HepG2 (cell line): Measurements from ENCODE around the gene NDUFAF8. TPM values are rescaled to one million over a fixed set of nuclear protein-coding genes. Genes with fewer than 3 reads are reported as not detected.
A peak's percentile ranks its signal among the peaks of the same experiment; 100 is the strongest.

Experiments
- ATAD3A ChIP-seq: sonication (generic); formaldehyde crosslinking; IDR thresholded peaks from 2 replicates; pipeline ENCODE4 v1.4.0; 2020; ENCODE audit warnings: missing genetic modification reagents
- BCLAF1 ChIP-seq: fragments of 450-650 bp; IDR thresholded peaks from 2 replicates; pipeline ENCODE4 v1.6.1; 2017; ENCODE audit warnings: mild to moderate bottlenecking
- CENPT ChIP-seq: sonication (generic); formaldehyde crosslinking; IDR thresholded peaks from 2 replicates; pipeline ENCODE4 v1.8.0; 2022; ENCODE audit warnings: low read depth, mild to moderate bottlenecking, moderate library complexity, missing genetic modification reagents
- FOXC1 ChIP-seq: sonication (generic); formaldehyde crosslinking; IDR thresholded peaks from 2 replicates; pipeline ENCODE4 v1.8.0; 2022; ENCODE audit warnings: mild to moderate bottlenecking, missing genetic modification reagents, borderline replicate concordance
- FOXP4 ChIP-seq: sonication (generic); formaldehyde crosslinking; IDR thresholded peaks from 2 replicates; pipeline ENCODE4 v1.4.0; 2020; ENCODE audit warnings: missing genetic modification reagents
- HMG20B ChIP-seq: conservative IDR thresholded peaks from 2 replicates; pipeline ENCODE4 v1.6.1; 2016; ENCODE audit warnings: missing genetic modification reagents, missing compliant biosample characterization
- HOXA7 ChIP-seq: sonication (generic); formaldehyde crosslinking; IDR thresholded peaks from 2 replicates; pipeline ENCODE4 v1.8.1; 2022; ENCODE audit warnings: mild to moderate bottlenecking, missing genetic modification reagents, moderate library complexity
- KDM4B ChIP-seq: sonication (generic); formaldehyde crosslinking; IDR thresholded peaks from 2 replicates; pipeline ENCODE4 v1.4.0; 2020; ENCODE audit warnings: missing genetic modification reagents
- ZBTB38 ChIP-seq: sonication (generic); formaldehyde crosslinking; IDR thresholded peaks from 2 replicates; pipeline ENCODE4 v1.5.1; 2020; ENCODE audit warnings: mild to moderate bottlenecking, missing genetic modification reagents
- ZBTB7B ChIP-seq: sonication (generic); formaldehyde crosslinking; IDR thresholded peaks from 2 replicates; pipeline ENCODE4 v1.4.0; 2020; ENCODE audit warnings: missing genetic modification reagents
- ZNF496 ChIP-seq: sonication (generic); formaldehyde crosslinking; IDR thresholded peaks from 2 replicates; pipeline ENCODE4 v1.8.1; 2023; ENCODE audit warnings: mild to moderate bottlenecking, moderate library complexity, missing genetic modification reagents; ENCODE audit not compliant: insufficient replicate concordance
- polyA plus RNA-seq, 8 experiments: library from polyadenylated mRNA; depleted of rRNA in 3 of 8; stranded (reverse) in 7 of 8; unstranded in 1 of 8; fragments of >200 nt; fragmentation: Illumina TruSeq in 4 of 8; extraction: Trizol in 4 of 8; gene quantifications; 2 replicates each; pipeline versions ENCODE4 v1.2.1 to v1.2.3, GENCODE V29; 2011 to 2016; ENCODE audit warnings: low read depth in 4 of 8, missing spikeins in 1 of 8, mixed read lengths in 1 of 8; ENCODE audit not compliant: insufficient read depth in 1 of 8
- total RNA-seq, 5 experiments: library from RNA; depleted of rRNA; stranded (reverse); fragments of >200 nt; fragmentation: Illumina TruSeq; extraction: Trizol; gene quantifications; 2 replicates each; pipeline ENCODE4 v1.2.3, GENCODE V29; 2016; ENCODE audit warnings: low read depth in 1 of 5
- TF ChIP-seq, protein P1 (sequence below): sonication (generic); formaldehyde crosslinking; IDR thresholded peaks from 2 replicates; pipeline ENCODE4 v1.8.0; 2022; ENCODE audit warnings: low read depth, missing genetic modification reagents
- TF ChIP-seq, protein P2 (sequence below): sonication (generic); formaldehyde crosslinking; IDR thresholded peaks from 2 replicates; pipeline ENCODE4 v1.5.1; 2020; ENCODE audit warnings: missing genetic modification reagents, mild to moderate bottlenecking, borderline replicate concordance
- TF ChIP-seq, protein P3 (sequence below): sonication (generic); formaldehyde crosslinking; IDR thresholded peaks from 2 replicates; pipeline ENCODE4 v1.5.0; 2020; ENCODE audit warnings: mild to moderate bottlenecking, missing genetic modification reagents
- TF ChIP-seq, protein P4 (sequence below): IDR thresholded peaks from 2 replicates; pipeline ENCODE4 v1.6.1; 2018; ENCODE audit warnings: missing genetic modification reagents, mild to moderate bottlenecking, missing compliant biosample characterization

Gene NDUFAF8
- total and polyA plus RNA-seq, 2 of the 13 experiments (the other 11 are each of a cell fraction or from before 2014, with no cell fraction given), result 75.6 to 233 TPM

DNA sequence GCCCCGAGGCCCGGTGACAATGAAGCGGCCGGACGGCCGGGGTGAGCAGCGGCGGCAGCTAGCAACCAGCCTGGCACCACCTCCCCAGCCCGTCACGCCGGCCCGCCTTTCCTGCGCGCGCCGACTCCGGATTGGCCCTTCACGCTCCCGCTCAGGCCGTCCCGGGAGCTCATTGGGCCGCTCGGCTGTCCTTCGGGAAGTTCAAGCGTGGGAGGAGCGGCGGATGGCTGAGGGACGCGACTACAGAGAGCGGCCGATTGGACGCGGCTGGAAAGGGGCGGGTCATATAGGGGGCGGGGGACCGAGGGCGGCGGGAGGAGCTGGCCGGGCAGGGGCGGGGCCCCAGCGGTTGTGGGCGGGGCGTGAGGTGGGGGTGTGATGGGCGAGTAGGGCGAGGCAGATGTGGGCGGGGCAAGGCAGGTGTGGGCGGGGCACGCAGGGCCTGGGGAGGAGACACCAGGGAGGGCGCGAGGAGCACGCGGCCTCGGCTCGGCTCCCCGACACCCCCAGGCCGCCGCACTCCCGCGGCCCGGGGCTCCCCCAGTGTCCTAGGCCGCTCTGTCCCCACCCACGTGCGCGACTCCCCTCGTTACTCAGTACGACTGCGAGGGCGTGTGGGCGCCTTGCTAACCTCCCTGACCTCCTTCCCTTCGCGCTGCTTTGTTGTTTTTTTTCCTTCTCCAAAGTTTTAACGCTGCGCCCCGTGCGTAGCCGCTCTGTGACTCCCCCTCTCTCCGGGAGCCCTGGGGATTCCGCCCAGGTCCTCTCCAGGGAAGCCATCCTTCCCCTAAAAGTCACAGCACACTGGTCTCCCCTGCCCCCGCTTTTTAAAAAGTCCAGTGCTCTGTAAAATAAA, 16.0 kb upstream of the NDUFAF8 start, which contains the start of gene CEP131 (continued):
- TF ChIP-seq, protein P1, sequence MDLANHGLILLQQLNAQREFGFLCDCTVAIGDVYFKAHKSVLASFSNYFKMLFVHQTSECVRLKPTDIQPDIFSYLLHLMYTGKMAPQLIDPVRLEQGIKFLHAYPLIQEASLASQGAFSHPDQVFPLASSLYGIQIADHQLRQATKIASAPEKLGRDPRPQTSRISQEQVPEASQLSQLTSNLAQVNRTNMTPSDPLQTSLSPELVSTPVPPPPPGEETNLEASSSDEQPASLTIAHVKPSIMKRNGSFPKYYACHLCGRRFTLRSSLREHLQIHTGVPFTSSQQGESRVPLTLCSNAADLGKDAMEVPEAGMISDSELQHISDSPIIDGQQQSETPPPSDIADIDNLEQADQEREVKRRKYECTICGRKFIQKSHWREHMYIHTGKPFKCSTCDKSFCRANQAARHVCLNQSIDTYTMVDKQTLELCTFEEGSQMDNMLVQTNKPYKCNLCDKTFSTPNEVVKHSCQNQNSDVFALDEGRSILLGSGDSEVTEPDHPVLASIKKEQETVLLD, result 0 out of 2 replicates have a peak, but pooled peaks have one; percentile 9
- no peak for TF ChIP-seq ATAD3A (CRISPR knock-in tag)
- TF ChIP-seq, protein P2, sequence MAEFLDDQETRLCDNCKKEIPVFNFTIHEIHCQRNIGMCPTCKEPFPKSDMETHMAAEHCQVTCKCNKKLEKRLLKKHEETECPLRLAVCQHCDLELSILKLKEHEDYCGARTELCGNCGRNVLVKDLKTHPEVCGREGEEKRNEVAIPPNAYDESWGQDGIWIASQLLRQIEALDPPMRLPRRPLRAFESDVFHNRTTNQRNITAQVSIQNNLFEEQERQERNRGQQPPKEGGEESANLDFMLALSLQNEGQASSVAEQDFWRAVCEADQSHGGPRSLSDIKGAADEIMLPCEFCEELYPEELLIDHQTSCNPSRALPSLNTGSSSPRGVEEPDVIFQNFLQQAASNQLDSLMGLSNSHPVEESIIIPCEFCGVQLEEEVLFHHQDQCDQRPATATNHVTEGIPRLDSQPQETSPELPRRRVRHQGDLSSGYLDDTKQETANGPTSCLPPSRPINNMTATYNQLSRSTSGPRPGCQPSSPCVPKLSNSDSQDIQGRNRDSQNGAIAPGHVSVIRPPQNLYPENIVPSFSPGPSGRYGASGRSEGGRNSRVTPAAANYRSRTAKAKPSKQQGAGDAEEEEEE, result no peak
- TF ChIP-seq BCLAF1, result no peak
- no peak for TF ChIP-seq ZNF496 (CRISPR knock-in tag)
- no peak; the same call in 1 of the 2 replicates for TF ChIP-seq FOXP4 (CRISPR knock-in tag)
- TF ChIP-seq, protein P3, sequence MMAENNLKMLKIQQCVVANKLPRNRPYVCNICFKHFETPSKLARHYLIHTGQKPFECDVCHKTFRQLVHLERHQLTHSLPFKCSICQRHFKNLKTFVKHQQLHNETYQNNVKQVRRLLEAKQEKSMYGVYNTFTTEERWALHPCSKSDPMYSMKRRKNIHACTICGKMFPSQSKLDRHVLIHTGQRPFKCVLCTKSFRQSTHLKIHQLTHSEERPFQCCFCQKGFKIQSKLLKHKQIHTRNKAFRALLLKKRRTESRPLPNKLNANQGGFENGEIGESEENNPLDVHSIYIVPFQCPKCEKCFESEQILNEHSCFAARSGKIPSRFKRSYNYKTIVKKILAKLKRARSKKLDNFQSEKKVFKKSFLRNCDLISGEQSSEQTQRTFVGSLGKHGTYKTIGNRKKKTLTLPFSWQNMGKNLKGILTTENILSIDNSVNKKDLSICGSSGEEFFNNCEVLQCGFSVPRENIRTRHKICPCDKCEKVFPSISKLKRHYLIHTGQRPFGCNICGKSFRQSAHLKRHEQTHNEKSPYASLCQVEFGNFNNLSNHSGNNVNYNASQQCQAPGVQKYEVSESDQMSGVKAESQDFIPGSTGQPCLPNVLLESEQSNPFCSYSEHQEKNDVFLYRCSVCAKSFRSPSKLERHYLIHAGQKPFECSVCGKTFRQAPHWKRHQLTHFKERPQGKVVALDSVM (CRISPR knock-in tag), result no peak
- no peak; the same call in none of the 2 replicates for TF ChIP-seq FOXC1 (CRISPR knock-in tag)
- no peak for TF ChIP-seq HMG20B (CRISPR knock-in tag)
- peak; percentile 73 for TF ChIP-seq ZBTB7B (CRISPR knock-in tag)
- TF ChIP-seq KDM4B (CRISPR knock-in tag), result peak; percentile 31; the same call in 1 of the 2 replicates
- TF ChIP-seq CENPT, result 0 out of 2 replicates have a peak, but pooled peaks have one; percentile 52
- TF ChIP-seq HOXA7 (CRISPR knock-in tag), result no peak
- peak; percentile 8; the same call in 1 of the 2 replicates for TF ChIP-seq ZBTB38 (CRISPR knock-in tag)
- TF ChIP-seq, protein P4, sequence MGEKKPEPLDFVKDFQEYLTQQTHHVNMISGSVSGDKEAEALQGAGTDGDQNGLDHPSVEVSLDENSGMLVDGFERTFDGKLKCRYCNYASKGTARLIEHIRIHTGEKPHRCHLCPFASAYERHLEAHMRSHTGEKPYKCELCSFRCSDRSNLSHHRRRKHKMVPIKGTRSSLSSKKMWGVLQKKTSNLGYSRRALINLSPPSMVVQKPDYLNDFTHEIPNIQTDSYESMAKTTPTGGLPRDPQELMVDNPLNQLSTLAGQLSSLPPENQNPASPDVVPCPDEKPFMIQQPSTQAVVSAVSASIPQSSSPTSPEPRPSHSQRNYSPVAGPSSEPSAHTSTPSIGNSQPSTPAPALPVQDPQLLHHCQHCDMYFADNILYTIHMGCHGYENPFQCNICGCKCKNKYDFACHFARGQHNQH (CRISPR knock-in tag), result no peak
